Stomach (tissue), 4 donors: ENCODE data around the gene RNF43.

Experiments
- EP300 ChIP-seq: sonication (generic); formaldehyde crosslinking; IDR thresholded peaks from one replicate; pipeline ENCODE4 v1.6.1; 2017; ENCODE audit warnings: antibody characterized with exemption
- POLR2A ChIP-seq, 4 donors: fragments of 450-650 bp; IDR thresholded peaks; one replicate each; pipeline ENCODE4 v1.6.1; 2016; ENCODE audit warnings: antibody characterized with exemption in 4 of 4, control low read depth in 2 of 4, mild to moderate bottlenecking in 1 of 4, moderate library complexity in 1 of 4
- POLR2AphosphoS5 ChIP-seq, 3 donors: sonication (generic); formaldehyde crosslinking; IDR thresholded peaks; one replicate each; pipeline ENCODE4 v1.6.1; 2016; ENCODE audit warnings: antibody characterized with exemption in 3 of 3
- TF ChIP-seq, protein P1 (sequence below), 7 experiments: fragments of 450-650 bp in 4 of 7; fragments of 200-600 bp in 3 of 7; sonication (generic) in 3 of 7; IDR thresholded peaks; one replicate each; pipeline ENCODE4 v1.5.1; 2016 to 2019; ENCODE audit warnings: antibody characterized with exemption in 7 of 7, control low read depth in 2 of 7, mild to moderate bottlenecking in 1 of 7

DNA sequence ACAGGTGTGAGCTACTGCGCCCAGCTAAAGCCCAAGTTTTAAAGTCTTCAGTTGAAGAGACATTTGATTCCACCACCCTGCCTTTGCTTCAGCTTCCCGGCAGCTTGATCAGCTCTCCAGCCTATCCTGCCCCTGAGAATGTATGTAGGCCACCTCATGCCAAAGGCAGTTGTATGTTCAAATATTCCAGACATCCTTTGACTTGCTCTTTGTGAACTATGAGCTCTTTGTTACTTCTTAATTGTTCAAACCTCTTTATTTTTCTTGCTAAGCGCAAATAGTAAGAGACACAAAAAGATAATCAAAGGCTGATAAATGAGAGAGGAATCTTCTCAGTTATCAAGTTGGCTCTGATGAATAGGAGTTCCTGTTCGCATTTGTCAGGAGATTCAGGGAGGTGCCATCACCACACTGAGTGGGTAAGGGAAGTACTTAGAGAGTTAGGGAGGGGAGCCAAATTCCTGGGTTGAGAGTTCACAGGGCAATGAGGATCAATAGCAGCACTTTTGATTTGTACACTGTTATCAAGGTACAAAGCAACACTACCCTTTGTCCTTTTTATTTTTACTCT is 33.4 kb downstream of the RNF43 start:
- TF ChIP-seq, protein P1, sequence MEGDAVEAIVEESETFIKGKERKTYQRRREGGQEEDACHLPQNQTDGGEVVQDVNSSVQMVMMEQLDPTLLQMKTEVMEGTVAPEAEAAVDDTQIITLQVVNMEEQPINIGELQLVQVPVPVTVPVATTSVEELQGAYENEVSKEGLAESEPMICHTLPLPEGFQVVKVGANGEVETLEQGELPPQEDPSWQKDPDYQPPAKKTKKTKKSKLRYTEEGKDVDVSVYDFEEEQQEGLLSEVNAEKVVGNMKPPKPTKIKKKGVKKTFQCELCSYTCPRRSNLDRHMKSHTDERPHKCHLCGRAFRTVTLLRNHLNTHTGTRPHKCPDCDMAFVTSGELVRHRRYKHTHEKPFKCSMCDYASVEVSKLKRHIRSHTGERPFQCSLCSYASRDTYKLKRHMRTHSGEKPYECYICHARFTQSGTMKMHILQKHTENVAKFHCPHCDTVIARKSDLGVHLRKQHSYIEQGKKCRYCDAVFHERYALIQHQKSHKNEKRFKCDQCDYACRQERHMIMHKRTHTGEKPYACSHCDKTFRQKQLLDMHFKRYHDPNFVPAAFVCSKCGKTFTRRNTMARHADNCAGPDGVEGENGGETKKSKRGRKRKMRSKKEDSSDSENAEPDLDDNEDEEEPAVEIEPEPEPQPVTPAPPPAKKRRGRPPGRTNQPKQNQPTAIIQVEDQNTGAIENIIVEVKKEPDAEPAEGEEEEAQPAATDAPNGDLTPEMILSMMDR (IDR thresholded peaks at IDR 0.05), result no peak
- TF ChIP-seq POLR2AphosphoS5 (IDR thresholded peaks at IDR 0.05) (no peak), POLR2A (IDR thresholded peaks at IDR 0.05) (no peak), EP300 (no peak)
